Osteocyte (in vitro differentiated cells): ENCODE measurements around the gene CABS1. TPM values are rescaled to one million over a fixed set of nuclear protein-coding genes. Genes with fewer than 3 reads are reported as not detected.

Experiments used
- DNase-seq: peaks from one replicate; pipeline ENCODE4 v3.0.0; 2021; ENCODE audit warnings: mixed read lengths; ENCODE audit not compliant: unreplicated experiment; ENCODE audit errors: extremely low spot score
- H3K27ac Mint-ChIP-seq: one replicate; pipeline ENCODE4 v1.8.0; 2021; ENCODE audit warnings: mild to moderate bottlenecking, mixed read lengths; ENCODE audit not compliant: unreplicated experiment
- H3K27me3 Mint-ChIP-seq: one replicate; pipeline ENCODE4 v1.8.0; 2021; ENCODE audit warnings: mixed read lengths; ENCODE audit not compliant: unreplicated experiment
- H3K36me3 Mint-ChIP-seq: one replicate; pipeline ENCODE4 v1.8.0; 2021; ENCODE audit warnings: mixed read lengths; ENCODE audit not compliant: unreplicated experiment
- H3K4me1 Mint-ChIP-seq: one replicate; pipeline ENCODE4 v1.8.0; 2021; ENCODE audit warnings: mixed read lengths; ENCODE audit not compliant: unreplicated experiment
- H3K4me3 Mint-ChIP-seq: one replicate; pipeline ENCODE4 v1.8.0; 2021; ENCODE audit warnings: mild to moderate bottlenecking, moderate library complexity, mixed read lengths; ENCODE audit not compliant: unreplicated experiment
- H3K9me3 Mint-ChIP-seq: one replicate; pipeline ENCODE4 v1.8.0; 2021; ENCODE audit warnings: mixed read lengths; ENCODE audit not compliant: unreplicated experiment
- CTCF ChIP-seq: fragments of 200-600 bp; sonication (generic); IDR thresholded peaks from 2 replicates; pipeline ENCODE4 v1.5.0; 2021; ENCODE audit warnings: antibody characterized with exemption, mild to moderate bottlenecking, moderate library complexity
- total RNA-seq: library from RNA; stranded (reverse); gene quantifications from 2 replicates; pipeline ENCODE4 v1.2.1, GENCODE V29; 2021

CABS1 gene
- total RNA-seq, 1 donor from 2014 or later: not detected

GRCh38 chr4:70367813-70368212 lies 33.0 kb downstream of the CABS1 start:
- H3K27me3 Mint-ChIP-seq: no peaks in the 10 kb centered on the region
- H3K27ac Mint-ChIP-seq: no peak overlapping the region

GRCh38 chr4:70371987-70372386 lies 37.2 kb downstream of the CABS1 start:
- no peak overlapping the region for H3K4me3 Mint-ChIP-seq
- H3K36me3 Mint-ChIP-seq: no peaks in the 10 kb centered on the region
- H3K27me3 Mint-ChIP-seq: no peaks in the 10 kb centered on the region
- no peak for TF ChIP-seq CTCF
- no peak for DNase-seq
- H3K27ac Mint-ChIP-seq: no peak overlapping the region
- H3K4me1 Mint-ChIP-seq: no peaks in the 10 kb centered on the region
- H3K9me3 Mint-ChIP-seq: no peaks in the 10 kb centered on the region

More at GRCh38 chr4:70367813-70368212, 33.0 kb downstream of the CABS1 start:
- DNase-seq: no peak
- Mint-ChIP-seq H3K4me3 (no peak overlapping the region), H3K4me1 (no peaks in the 10 kb centered on the region), H3K36me3 (no peaks in the 10 kb centered on the region), H3K9me3 (no peaks in the 10 kb centered on the region)
- TF ChIP-seq CTCF: no peak

GRCh38 chr4:70372760-70373159 lies 38.0 kb downstream of the CABS1 start:
- H3K4me1 Mint-ChIP-seq: no peaks in the 10 kb centered on the region
- no peaks in the 10 kb centered on the region for H3K9me3 Mint-ChIP-seq
- H3K4me3 Mint-ChIP-seq: no peak overlapping the region

GRCh38 chr4:70380578-70380977 lies 45.8 kb downstream of the CABS1 start:
- H3K9me3 Mint-ChIP-seq: no peaks in the 10 kb centered on the region
- TF ChIP-seq CTCF: no peak
- H3K4me1 Mint-ChIP-seq: no peaks in the 10 kb centered on the region
- H3K4me3 Mint-ChIP-seq: no peak overlapping the region
- H3K27ac Mint-ChIP-seq: no peak overlapping the region
- no peaks in the 10 kb centered on the region for H3K27me3 Mint-ChIP-seq
- no peaks in the 10 kb centered on the region for H3K36me3 Mint-ChIP-seq
- no peak for DNase-seq

More at GRCh38 chr4:70372760-70373159, 38.0 kb downstream of the CABS1 start:
- no peak for TF ChIP-seq CTCF
- Mint-ChIP-seq H3K27ac (no peak overlapping the region), H3K27me3 (no peaks in the 10 kb centered on the region), H3K36me3 (no peaks in the 10 kb centered on the region)
- DNase-seq: no peak

- no peak for TF ChIP-seq CTCF
- DNase-seq: no peak
- no peaks in the 10 kb centered on the region for H3K4me1 Mint-ChIP-seq
- H3K27me3 Mint-ChIP-seq: no peaks in the 10 kb centered on the region
- H3K9me3 Mint-ChIP-seq: no peaks in the 10 kb centered on the region
- H3K27ac Mint-ChIP-seq: no peak within 1 kb of the TSS
- no peak within 1 kb of the TSS for H3K4me3 Mint-ChIP-seq
- H3K36me3 Mint-ChIP-seq: no peaks in the 10 kb centered on the region
Measured at GRCh38 chr4:70382691-70383181, 48.0 kb downstream of the CABS1 start, which contains the start of gene SMR3B. SMR3B (plus strand) TSS chr4:70383131; CDS start chr4:70384511, 1,380 bp downstream.

Other genes starting within 250 kb of the CABS1 start
- gene PRR27, start 180.7 kb upstream of the CABS1 start, total RNA-seq: not detected in 2 replicates
- not detected in 2 replicates for gene ODAM, start 139.3 kb upstream of the CABS1 start, total RNA-seq
- gene FDCSP, start 108.9 kb upstream of the CABS1 start, total RNA-seq: not detected in 2 replicates
- not detected in 2 replicates for gene CSN3, start 92.4 kb upstream of the CABS1 start, total RNA-seq
- not detected in 2 replicates for gene SMR3A, start 25.8 kb downstream of the CABS1 start, total RNA-seq
- gene SMR3B, start 48.1 kb downstream of the CABS1 start, total RNA-seq: not detected in 2 replicates
- gene OPRPN, start 63.0 kb downstream of the CABS1 start, total RNA-seq: not detected in 2 replicates
- gene MUC7, start 137.2 kb downstream of the CABS1 start, total RNA-seq: not detected in 2 replicates
- gene AMTN, start 183.6 kb downstream of the CABS1 start, total RNA-seq: not detected in 2 replicates